IMR-90 (cell line): ENCODE results near the gene PLEKHG7. TPM values are rescaled to one million over a fixed set of nuclear protein-coding genes. Genes with fewer than 3 reads are reported as not detected.

Experiments used
- ATAC-seq: fragments of 200-7000 bp; cut with Tn5 transposase; 2 replicates; pipeline ENCODE4 v1.9.1; 2020; ENCODE audit warnings: low read depth, mild to moderate bottlenecking, moderate library complexity
- BruUV-seq: library from RNA; stranded (reverse); fragments of 400-500 nt; replicated peaks from 2 replicates; lab custom pipeline; 2021; lab: Mats Ljungman, UMichigan
- CTCF ChIA-PET: fragments of 300-600 bp; formaldehyde crosslinking; extraction: SDS; loops from one replicate; lab custom pipeline; 2021; ENCODE audit warnings: antibody characterized with exemption; lab: Yijun Ruan, JAX
- POLR2A ChIA-PET: fragments of 300-600 bp; sonication (Branson Sonifier 250); formaldehyde crosslinking; loops from one replicate; lab custom pipeline; 2022; ENCODE audit warnings: antibody characterized with exemption; ENCODE audit not compliant: unreplicated experiment; lab: Charles Lee
- DNase-seq: peaks from one replicate; pipeline ENCODE4 v3.0.0; 2013
- H2AFZ ChIP-seq: replicated peaks from 2 replicates; pipeline ENCODE3; 2013; ENCODE audit warnings: low read length, mild to moderate bottlenecking; ENCODE audit not compliant: poor library complexity
- H2AK5ac ChIP-seq: 2 replicates; pipeline ENCODE4 v1.6.1; 2013; ENCODE audit warnings: low read depth, low read length, inconsistent platforms
- H2AK9ac ChIP-seq: replicated peaks from 2 replicates; pipeline ENCODE3; 2013; ENCODE audit warnings: mild to moderate bottlenecking, low read depth, low read length, moderate library complexity; ENCODE audit not compliant: poor library complexity
- H2BK120ac ChIP-seq: 2 replicates; pipeline ENCODE4 v1.6.1; 2013; ENCODE audit warnings: low read depth, low read length, inconsistent platforms
- H2BK15ac ChIP-seq: 3 replicates; pipeline ENCODE4 v1.6.1; 2013; ENCODE audit warnings: low read depth, low read length, inconsistent platforms
- H2BK20ac ChIP-seq: 2 replicates; pipeline ENCODE4 v1.6.1; 2013; ENCODE audit warnings: low read depth, mild to moderate bottlenecking, inconsistent platforms, low read length, moderate library complexity
- H2BK5ac ChIP-seq: 2 replicates; pipeline ENCODE4 v1.6.1; 2013; ENCODE audit warnings: mild to moderate bottlenecking, low read depth, low read length, inconsistent platforms; ENCODE audit not compliant: poor library complexity, severe bottlenecking
- H3K14ac ChIP-seq: replicated peaks from 2 replicates; pipeline ENCODE4 v1.6.1; 2013; ENCODE audit warnings: low read depth, low read length, inconsistent platforms
- H3K18ac ChIP-seq: 2 replicates; pipeline ENCODE4 v1.6.1; 2013; ENCODE audit warnings: low read depth, low read length, control low read depth
- H3K23ac ChIP-seq: 2 replicates; pipeline ENCODE4 v1.6.1; 2013; ENCODE audit warnings: low read depth, low read length, inconsistent platforms
- H3K27ac ChIP-seq: 2 replicates; pipeline ENCODE4 v1.5.1; 2013; ENCODE audit warnings: mild to moderate bottlenecking, control low read depth, low read length; ENCODE audit not compliant: insufficient read depth
- H3K27me3 ChIP-seq: 2 replicates; pipeline ENCODE4 v1.6.1; 2013; ENCODE audit warnings: low read length; ENCODE audit not compliant: control insufficient read depth, insufficient read depth
- H3K36me3 ChIP-seq: 2 replicates; pipeline ENCODE4 v1.6.1; 2013; ENCODE audit warnings: low read length, mixed read lengths; ENCODE audit not compliant: control insufficient read depth, insufficient read depth
- H3K4ac ChIP-seq: 2 replicates; pipeline ENCODE4 v1.6.1; 2013; ENCODE audit warnings: low read depth, low read length, inconsistent platforms
- H3K4me1 ChIP-seq: 2 replicates; pipeline ENCODE4 v1.6.1; 2013; ENCODE audit warnings: low read length, mixed read lengths; ENCODE audit not compliant: control insufficient read depth, insufficient read depth
- H3K4me2 ChIP-seq: 2 replicates; pipeline ENCODE4 v1.6.1; 2013; ENCODE audit warnings: low read depth, mild to moderate bottlenecking, control low read depth, low read length, moderate library complexity
- H3K4me3 ChIP-seq: 2 replicates; pipeline ENCODE4 v1.5.1; 2013; ENCODE audit warnings: low read depth, mild to moderate bottlenecking, control low read depth, low read length, moderate library complexity; ENCODE audit not compliant: insufficient read depth
- H3K56ac ChIP-seq: 2 replicates; pipeline ENCODE4 v1.6.1; 2013; ENCODE audit warnings: low read length, inconsistent platforms; ENCODE audit not compliant: insufficient read depth; ENCODE audit errors: extremely low read depth
- H3K79me1 ChIP-seq, 2 experiments: 2 replicates each; pipeline ENCODE4 v1.6.1; 2013; ENCODE audit warnings: low read length in 2 of 2, inconsistent platforms in 1 of 2, low read depth in 1 of 2
- H3K9ac ChIP-seq: 2 replicates; pipeline ENCODE4 v1.6.1; 2013; ENCODE audit warnings: low read depth, low read length, control low read depth
- H3K9me1 ChIP-seq: 2 replicates; pipeline ENCODE4 v1.6.1; 2013; ENCODE audit warnings: low read length, inconsistent platforms; ENCODE audit not compliant: insufficient read depth
- H3K9me3 ChIP-seq: 2 replicates; pipeline ENCODE4 v1.6.1; 2013; ENCODE audit warnings: low read length; ENCODE audit not compliant: control insufficient read depth, insufficient read depth
- H4K20me1 ChIP-seq: 2 replicates; pipeline ENCODE4 v1.6.1; 2013; ENCODE audit warnings: low read length, inconsistent platforms; ENCODE audit not compliant: insufficient read depth
- H4K5ac ChIP-seq: 2 replicates; pipeline ENCODE4 v1.6.1; 2013; ENCODE audit warnings: mild to moderate bottlenecking, low read depth, low read length, control low read depth
- H4K8ac ChIP-seq, 2 experiments: 2 replicates each; pipeline ENCODE4 v1.6.1; 2013; ENCODE audit warnings: low read depth in 2 of 2, low read length in 2 of 2, control low read depth in 1 of 2, inconsistent platforms in 1 of 2
- H4K91ac ChIP-seq: 2 replicates; pipeline ENCODE4 v1.6.1; 2013; ENCODE audit warnings: low read depth, low read length, inconsistent platforms; ENCODE audit not compliant: insufficient read depth
- CEBPB ChIP-seq: IDR thresholded peaks from 2 replicates; pipeline ENCODE4 v1.6.1; 2012; ENCODE audit warnings: low read depth, low read length, improper control_type of control experiment
- CTCF ChIP-seq: conservative IDR thresholded peaks from 2 replicates; pipeline ENCODE4 v1.5.1; 2012; ENCODE audit warnings: mild to moderate bottlenecking, low read depth, low read length, improper control_type of control experiment
- MAFK ChIP-seq: IDR thresholded peaks from 2 replicates; pipeline ENCODE4 v1.6.1; 2012; ENCODE audit warnings: low read depth, low read length, improper control_type of control experiment
- RAD21 ChIP-seq: IDR thresholded peaks from 2 replicates; pipeline ENCODE4 v1.6.1; 2012; ENCODE audit warnings: low read length, improper control_type of control experiment
- WGBS, 2 experiments: methylation state at CpG; one replicate each; pipeline versions ENCODE4 v1.1.5 to v1.1.7; 2013; ENCODE audit warnings: missing lambda C conversion rate in 2 of 2; ENCODE audit not compliant: insufficient read length in 1 of 2; ENCODE audit errors: extremely low coverage in 2 of 2; 5-methylcytosine and 5-hydroxymethylcytosine counted together
- dilution Hi-C: fragments of 300-500 bp; cut with HindIII; formaldehyde crosslinking; loops from one replicate; pipeline ENCODE4 v1.14.3; 2018; ENCODE audit warnings: low sequenced_read_pairs; ENCODE audit not compliant: unreplicated experiment
- in situ Hi-C: fragments of 300-500 bp; cut with MboI; formaldehyde crosslinking; loops from 3 replicates; pipeline ENCODE4 v1.14.3; 2019; ENCODE audit warnings: low sequenced_read_pairs, inconsistent platforms, mixed read lengths
- intact Hi-C: fragments of 100-400 bp; cut with micrococcal nuclease; formaldehyde crosslinking; loops from 2 replicates; pipeline ENCODE4 v1.10.0; 2022
- polyA plus RNA-seq, 3 experiments: library from polyadenylated mRNA; depleted of rRNA; stranded (reverse); fragments of >200 nt; gene quantifications; 2 replicates each; pipeline ENCODE4 v1.2.3, GENCODE V29; 2012; ENCODE audit warnings: low replicate concordance in 1 of 3
- total RNA-seq: library from RNA; depleted of rRNA; stranded (reverse); fragments of >200 nt; gene quantifications from 2 replicates; pipeline ENCODE4 v1.2.3, GENCODE V29; 2012

Gene PLEKHG7
- total and polyA plus RNA-seq, 2 of the 4 experiments (the other 2 are of a cell fraction), result not detected

- H4K5ac ChIP-seq, result no peak overlapping the region
- no peak overlapping the region for H2AFZ ChIP-seq
- TF ChIP-seq MAFK (no peak), CTCF (peak; percentile 51), RAD21 (peak; percentile 41), CEBPB (peak; percentile 68)
- BruUV-seq, result no TSS peak
- no peaks in the 10 kb centered on the region for H3K9me3 ChIP-seq
- peak; percentile 46; the same call in 1 of the 2 replicates for ATAC-seq
- H3K79me1 ChIP-seq, result no peaks in the 10 kb centered on the region
- H2AK9ac ChIP-seq, result no peak overlapping the region
- H4K20me1 ChIP-seq, result no peaks in the 10 kb centered on the region
- no peak overlapping the region for H2BK5ac ChIP-seq
- H2BK20ac ChIP-seq, result no peak overlapping the region
- peaks cover 5% of the 10 kb centered on the region for H3K4me1 ChIP-seq
- peaks cover 3% of the 10 kb centered on the region for H3K9me1 ChIP-seq
- no peak overlapping the region for H2BK15ac ChIP-seq
- no peak overlapping the region for H2BK120ac ChIP-seq
- peak; percentile 38 for DNase-seq
- no peak overlapping the region for H3K23ac ChIP-seq
- no peaks in the 10 kb centered on the region for H3K36me3 ChIP-seq
- H3K14ac ChIP-seq, result no peak overlapping the region
- WGBS, 2 experiments, result no CpG with 5 or more reads among the region's 2 CpGs
- H3K18ac ChIP-seq, result no peak overlapping the region
- no peak overlapping the region for H3K4me2 ChIP-seq
- H3K27me3 ChIP-seq, result no peaks in the 10 kb centered on the region
- intact Hi-C loops, result no loop called here
- in situ Hi-C loops, result no loop called here
- H4K8ac ChIP-seq, result no peak overlapping the region
- dilution Hi-C loops, result no loop called here
- H4K91ac ChIP-seq, result no peak overlapping the region
- H2AK5ac ChIP-seq, result no peak overlapping the region
- no peak overlapping the region for H3K9ac ChIP-seq
- ChIA-PET CTCF (interaction anchor here (0.6 to 1.0 kb wide), 2 partner anchors 11 to 22 kb away, joined by 3 read pairs; no protein-coding TSS in a partner anchor), POLR2A (no interaction called here)
- no peak overlapping the region for H3K4me3 ChIP-seq
- H3K27ac ChIP-seq, result no peak overlapping the region
- H3K4ac ChIP-seq, result no peak overlapping the region
- H3K56ac ChIP-seq, result no peak overlapping the region
Measured at GRCh38 chr12:92717202-92717601, 14.4 kb downstream of the PLEKHG7 start.
